NT2/D1 (cell line): Measurements from ENCODE around the gene RDX.

ENCODE experiments used
- SUZ12 ChIP-seq: IDR thresholded peaks from 2 replicates; pipeline ENCODE4 v1.6.1; 2011; ENCODE audit not compliant: insufficient read length, insufficient read depth; ENCODE audit errors: extremely low read depth
- YY1 ChIP-seq: IDR thresholded peaks from 2 replicates; pipeline ENCODE4 v1.6.1; 2011; ENCODE audit not compliant: insufficient read length, insufficient read depth
- ZNF274 ChIP-seq: IDR thresholded peaks from 2 replicates; pipeline ENCODE4 v1.6.1; 2011; ENCODE audit warnings: mild to moderate bottlenecking, low read depth, low read length

DNA sequence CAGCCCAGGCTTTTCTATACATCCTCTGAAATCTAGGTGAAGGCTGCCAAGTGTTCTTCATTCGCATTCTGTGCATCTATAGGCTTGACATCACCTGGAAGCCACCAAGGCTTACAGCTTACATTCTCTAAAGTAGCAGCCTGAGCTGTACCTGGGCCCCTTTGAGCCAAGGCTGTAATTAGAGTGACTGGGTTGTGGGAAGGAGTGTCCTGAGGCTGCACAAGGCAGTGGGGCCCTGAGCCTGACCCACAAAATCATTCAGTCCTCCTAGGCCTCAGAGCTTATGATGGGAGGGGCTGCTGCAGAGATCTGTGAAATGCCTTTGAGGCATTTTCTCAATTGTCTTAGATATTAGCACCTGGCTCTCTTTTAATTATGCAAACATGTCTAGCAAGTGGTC lies 33.0 kb upstream of the RDX start:
- TF ChIP-seq ZNF274: no peak
- no peak for TF ChIP-seq YY1
- no peak for TF ChIP-seq SUZ12
